Esophagus muscularis mucosa (tissue), 4 donors: ENCODE measurements around the gene MAD1L1. TPM values are rescaled to one million over a fixed set of nuclear protein-coding genes. Genes with fewer than 3 reads are reported as not detected.

Experiments used
- DNase-seq: peaks from one replicate; pipeline ENCODE4 v3.0.0-alpha.2; 2017; ENCODE audit errors: extremely low spot score
- H3K27ac ChIP-seq, 4 donors: fragments of 200-600 bp; sonication (generic); replicated peaks in 1 of 4; 1 replicate in 3 of 4; 2 replicates in 1 of 4; pipeline ENCODE4 v1.5.1; 2016 to 2019; ENCODE audit warnings: mild to moderate bottlenecking in 1 of 4
- H3K27me3 ChIP-seq, 4 donors: fragments of 200-600 bp; sonication (generic); one replicate each; pipeline versions ENCODE4 v1.5.1 to v1.6.0; 2016 to 2019
- H3K36me3 ChIP-seq, 4 donors: fragments of 200-600 bp; sonication (generic); one replicate each; pipeline ENCODE4 v1.5.1; 2016 to 2019
- H3K4me1 ChIP-seq, 4 donors: fragments of 200-600 bp; sonication (generic); one replicate each; pipeline ENCODE4 v1.5.1; 2016 to 2019
- H3K4me3 ChIP-seq, 4 donors: fragments of 200-600 bp; sonication (generic); 1 replicate in 2 of 4; 2 replicates in 2 of 4; pipeline ENCODE4 v1.5.1; 2016 to 2019; ENCODE audit warnings: mild to moderate bottlenecking in 4 of 4, moderate library complexity in 1 of 4
- H3K9me3 ChIP-seq, 4 donors: fragments of 200-600 bp; sonication (generic); 1 replicate in 3 of 4; 2 replicates in 1 of 4; pipeline ENCODE4 v1.5.1; 2016 to 2019
- EP300 ChIP-seq: sonication (generic); formaldehyde crosslinking; IDR thresholded peaks from one replicate; pipeline ENCODE4 v1.6.1; 2017; ENCODE audit warnings: antibody characterized with exemption
- POLR2A ChIP-seq: fragments of 450-650 bp; IDR thresholded peaks from one replicate; pipeline ENCODE4 v1.6.1; 2017; ENCODE audit warnings: antibody characterized with exemption, moderate library complexity, mild to moderate bottlenecking, low read depth
- POLR2AphosphoS5 ChIP-seq, 2 donors: sonication (generic); formaldehyde crosslinking; IDR thresholded peaks; one replicate each; pipeline ENCODE4 v1.6.1; 2017; ENCODE audit warnings: antibody characterized with exemption in 2 of 2
- WGBS: methylation state at CpG from one replicate; pipeline ENCODE4 v1.1.5; 2018; 5-methylcytosine and 5-hydroxymethylcytosine counted together
- intact Hi-C: fragments of 100-400 bp; cut with DNase I; formaldehyde crosslinking; loops from one replicate; pipeline ENCODE4 v1.15.1; 2023
- total RNA-seq, 4 donors: library from RNA; depleted of rRNA; stranded (reverse); fragments of >200 nt; gene quantifications; one replicate each; pipeline versions ENCODE4 v1.1.0 to v1.2.1, GENCODE V29; 2016
- TF ChIP-seq, protein P1 (sequence below), 3 experiments: fragments of 200-600 bp in 2 of 3; fragments of 450-650 bp in 1 of 3; sonication (generic) in 2 of 3; IDR thresholded peaks; one replicate each; pipeline ENCODE4 v1.5.1; 2017 to 2019; ENCODE audit warnings: antibody characterized with exemption in 3 of 3, mild to moderate bottlenecking in 2 of 3, moderate library complexity in 1 of 3

Gene MAD1L1
- total RNA-seq, 4 donors from 2014 or later, result 22.2 to 33.1 (median 29.5) TPM

DNA sequence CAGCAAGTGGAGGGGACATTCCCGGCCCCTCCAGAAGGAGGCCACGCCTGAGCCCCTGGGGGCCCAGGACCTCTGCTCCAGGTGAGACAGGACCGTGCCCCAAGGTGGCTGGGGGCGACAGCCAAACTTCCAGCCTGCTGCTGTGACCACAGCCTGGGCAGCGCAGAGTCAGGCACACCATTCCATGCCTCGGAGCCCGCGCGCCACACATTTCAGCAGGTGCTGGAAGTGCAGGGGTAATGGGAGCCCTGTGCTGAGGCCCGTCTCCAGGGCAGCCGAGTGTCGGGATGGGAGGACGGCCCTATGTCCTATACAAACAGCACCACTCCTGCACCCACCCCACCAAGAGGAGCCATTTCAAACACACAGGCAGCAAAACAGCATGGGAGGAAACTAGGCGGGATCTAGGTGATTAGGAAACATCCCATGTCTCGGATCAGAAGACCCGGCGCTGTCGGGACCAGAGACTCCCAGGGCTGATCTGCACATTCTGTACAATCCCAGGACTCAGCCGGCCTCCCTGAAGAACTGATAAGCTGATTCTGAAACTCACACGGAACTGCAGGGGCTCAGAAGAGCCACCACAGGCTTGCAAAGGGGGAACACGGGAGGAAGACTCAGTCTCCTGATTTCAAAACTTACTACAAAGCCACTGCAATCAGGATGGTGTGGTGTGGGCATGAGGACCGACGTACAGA is 290.4 kb downstream of the MAD1L1 start:
- no peak for DNase-seq
- intact Hi-C loops, result no loop called here
- TF ChIP-seq EP300 (no peak), POLR2AphosphoS5 (IDR thresholded peaks at IDR 0.05) (no peak), POLR2A (no peak)
- TF ChIP-seq, protein P1, sequence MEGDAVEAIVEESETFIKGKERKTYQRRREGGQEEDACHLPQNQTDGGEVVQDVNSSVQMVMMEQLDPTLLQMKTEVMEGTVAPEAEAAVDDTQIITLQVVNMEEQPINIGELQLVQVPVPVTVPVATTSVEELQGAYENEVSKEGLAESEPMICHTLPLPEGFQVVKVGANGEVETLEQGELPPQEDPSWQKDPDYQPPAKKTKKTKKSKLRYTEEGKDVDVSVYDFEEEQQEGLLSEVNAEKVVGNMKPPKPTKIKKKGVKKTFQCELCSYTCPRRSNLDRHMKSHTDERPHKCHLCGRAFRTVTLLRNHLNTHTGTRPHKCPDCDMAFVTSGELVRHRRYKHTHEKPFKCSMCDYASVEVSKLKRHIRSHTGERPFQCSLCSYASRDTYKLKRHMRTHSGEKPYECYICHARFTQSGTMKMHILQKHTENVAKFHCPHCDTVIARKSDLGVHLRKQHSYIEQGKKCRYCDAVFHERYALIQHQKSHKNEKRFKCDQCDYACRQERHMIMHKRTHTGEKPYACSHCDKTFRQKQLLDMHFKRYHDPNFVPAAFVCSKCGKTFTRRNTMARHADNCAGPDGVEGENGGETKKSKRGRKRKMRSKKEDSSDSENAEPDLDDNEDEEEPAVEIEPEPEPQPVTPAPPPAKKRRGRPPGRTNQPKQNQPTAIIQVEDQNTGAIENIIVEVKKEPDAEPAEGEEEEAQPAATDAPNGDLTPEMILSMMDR (IDR thresholded peaks at IDR 0.05), result no peak
- no peaks in the 10 kb centered on the region for H3K27me3 ChIP-seq
- WGBS, result 84% methylated on average over 15 of the region's 23 CpGs
- H3K36me3 ChIP-seq, result peaks cover 0 to 6% (median 0%) of the 10 kb centered on the region in 4 donors
- H3K4me3 ChIP-seq, result no peak overlapping the region
- no peaks in the 10 kb centered on the region for H3K9me3 ChIP-seq
- H3K27ac ChIP-seq, result no peak overlapping the region
- H3K4me1 ChIP-seq, result peaks cover 5 to 26% (median 10%) of the 10 kb centered on the region in 4 donors

GRCh38 chr7:1941464-1942242 is 291.1 kb downstream of the MAD1L1 start:
- no peak overlapping the region for H3K27ac ChIP-seq
- H3K9me3 ChIP-seq, result no peaks in the 10 kb centered on the region
- peaks cover 5 to 26% (median 10%) of the 10 kb centered on the region in 4 donors for H3K4me1 ChIP-seq
- intact Hi-C loops, result no loop called here
- H3K36me3 ChIP-seq, result peaks cover 0 to 9% (median 0%) of the 10 kb centered on the region in 4 donors
- WGBS, result 91% methylated on average over 14 of the region's 30 CpGs
- no peak overlapping the region for H3K4me3 ChIP-seq
- no peak for TF ChIP-seq POLR2A
- TF ChIP-seq EP300, result no peak
- TF ChIP-seq, protein P1 (IDR thresholded peaks at IDR 0.05), result no peak
- TF ChIP-seq POLR2AphosphoS5 (IDR thresholded peaks at IDR 0.05), result no peak
- no peaks in the 10 kb centered on the region for H3K27me3 ChIP-seq
- no peak for DNase-seq

GRCh38 chr7:1940863-1941262 is 291.9 kb downstream of the MAD1L1 start:
- H3K9me3 ChIP-seq, result no peaks in the 10 kb centered on the region
- intact Hi-C loops, result no loop called here
- H3K27me3 ChIP-seq, result no peaks in the 10 kb centered on the region
- WGBS, result 93% methylated on average over 7 of the region's 16 CpGs
- peaks cover 0 to 13% (median 6%) of the 10 kb centered on the region in 4 donors for H3K36me3 ChIP-seq
- H3K4me1 ChIP-seq, result peaks cover 5 to 26% (median 10%) of the 10 kb centered on the region in 4 donors
- no peak for DNase-seq
- no peak for TF ChIP-seq POLR2AphosphoS5 (IDR thresholded peaks at IDR 0.05)
- no peak for TF ChIP-seq EP300
- no peak for TF ChIP-seq POLR2A
- TF ChIP-seq, protein P1 (IDR thresholded peaks at IDR 0.05), result no peak
- H3K4me3 ChIP-seq, result no peak overlapping the region
- peak overlapping the region in 2 of 4 donors; percentile 33 to 37 for H3K27ac ChIP-seq

GRCh38 chr7:1940402-1940786 is 292.4 kb downstream of the MAD1L1 start:
- Histone ChIP-seq H3K4me1 (peaks cover 5 to 26% (median 10%) of the 10 kb centered on the region in 4 donors), H3K27me3 (no peaks in the 10 kb centered on the region), H3K27ac (peak overlapping the region in 1 of 4 donors; percentile 33), H3K36me3 (peaks cover 0 to 14% (median 10%) of the 10 kb centered on the region in 4 donors), H3K9me3 (no peaks in the 10 kb centered on the region), H3K4me3 (peak overlapping the region in 2 of 4 donors; percentile 4 to 40)
- TF ChIP-seq POLR2AphosphoS5 (IDR thresholded peaks at IDR 0.05) (no peak), POLR2A (no peak), EP300 (no peak)
- TF ChIP-seq, protein P1 (IDR thresholded peaks at IDR 0.05), result no peak
- 72% methylated on average over 18 of the region's 21 CpGs for WGBS
- intact Hi-C loops, result no loop called here
- no peak for DNase-seq
